PC-9 (cell line): ENCODE data around the gene OIT3. TPM values are rescaled to one million over a fixed set of nuclear protein-coding genes. Genes with fewer than 3 reads are reported as not detected.

Experiments
- BruUV-seq: library from RNA; stranded (reverse); fragments of 400-500 nt; replicated peaks from 2 replicates; lab custom pipeline; 2021; lab: Mats Ljungman, UMichigan
- CTCF ChIA-PET: fragments of 300-600 bp; sonication (Branson Sonifier 250); formaldehyde crosslinking; loops from one replicate; lab custom pipeline; 2022; ENCODE audit warnings: antibody characterized with exemption; lab: Charles Lee
- POLR2A ChIA-PET: fragments of 300-600 bp; sonication (Branson Sonifier 250); formaldehyde crosslinking; loops from one replicate; lab custom pipeline; 2022; ENCODE audit warnings: antibody characterized with exemption; ENCODE audit not compliant: unreplicated experiment; lab: Charles Lee
- DNase-seq, 2 experiments: peaks; one replicate each; pipeline versions ENCODE4 v3.0.0 to v3.0.0-alpha.2; 2015 to 2022; ENCODE audit warnings: mixed read lengths in 1 of 2
- H2AFZ ChIP-seq: fragments of 200-600 bp; sonication (generic); 2 replicates; pipeline ENCODE4 v1.8.1; 2017; ENCODE audit warnings: antibody characterized with exemption
- H3F3A ChIP-seq: fragments of 200-600 bp; sonication (generic); 2 replicates; pipeline ENCODE4 v1.8.1; 2017; ENCODE audit warnings: antibody characterized with exemption, mild to moderate bottlenecking, low read depth; ENCODE audit not compliant: insufficient read depth
- H3K27ac ChIP-seq: fragments of 200-600 bp; sonication (generic); 2 replicates; pipeline ENCODE4 v1.6.1; 2016; ENCODE audit warnings: mixed run types
- H3K27me3 ChIP-seq: fragments of 200-600 bp; sonication (generic); 2 replicates; pipeline ENCODE4 v1.6.1; 2016; ENCODE audit warnings: low read depth, mixed run types; ENCODE audit not compliant: insufficient read depth
- H3K36me3 ChIP-seq: fragments of 200-600 bp; sonication (generic); 2 replicates; pipeline ENCODE4 v1.6.1; 2016; ENCODE audit warnings: low read depth, mixed run types
- H3K4me1 ChIP-seq: fragments of 200-600 bp; sonication (generic); replicated peaks from 2 replicates; pipeline ENCODE4 v1.6.1; 2016; ENCODE audit warnings: mixed run types; ENCODE audit not compliant: insufficient read depth
- H3K4me2 ChIP-seq: fragments of 200-600 bp; sonication (generic); 2 replicates; pipeline ENCODE4 v1.6.1; 2017; ENCODE audit warnings: mixed run types
- H3K4me3 ChIP-seq: fragments of 200-600 bp; sonication (generic); 2 replicates; pipeline ENCODE4 v1.6.1; 2016; ENCODE audit warnings: mixed run types
- H3K79me2 ChIP-seq: fragments of 200-600 bp; sonication (generic); 2 replicates; pipeline ENCODE4 v1.6.1; 2017; ENCODE audit warnings: low read depth, mixed run types
- H3K9me2 ChIP-seq: fragments of 200-600 bp; sonication (generic); 2 replicates; pipeline ENCODE4 v1.8.1; 2017; ENCODE audit warnings: mild to moderate bottlenecking; ENCODE audit not compliant: insufficient read depth
- H3K9me3 ChIP-seq: fragments of 200-600 bp; sonication (generic); 2 replicates; pipeline ENCODE4 v1.8.1; 2016; ENCODE audit warnings: low read depth; ENCODE audit not compliant: insufficient read depth
- H4K20me1 ChIP-seq: fragments of 200-600 bp; sonication (generic); 2 replicates; pipeline ENCODE4 v1.8.1; 2017; ENCODE audit not compliant: insufficient read depth
- EZH2 ChIP-seq: fragments of 200-600 bp; sonication (generic); IDR thresholded peaks from 2 replicates; pipeline ENCODE4 v1.8.0; 2017; ENCODE audit warnings: antibody characterized with exemption, low read depth
- intact Hi-C: fragments of 100-400 bp; cut with micrococcal nuclease; formaldehyde crosslinking; loops from one replicate; pipeline ENCODE4 v1.10.0; 2022; ENCODE audit not compliant: unreplicated experiment
- total RNA-seq: library from RNA; stranded (reverse); gene quantifications from 2 replicates; pipeline ENCODE4 v1.2.3, GENCODE V29; 2021
- TF ChIP-seq, protein P1 (sequence below): fragments of 200-600 bp; sonication (generic); conservative IDR thresholded peaks from 2 replicates; pipeline ENCODE4 v1.6.1; 2017; ENCODE audit warnings: mixed run types, antibody characterized with exemption, mild to moderate bottlenecking, moderate library complexity

OIT3 gene
- total RNA-seq, 1 experiment from 2014 or later = 0.28 TPM

- no peak for TF ChIP-seq EZH2
- TF ChIP-seq, protein P1, sequence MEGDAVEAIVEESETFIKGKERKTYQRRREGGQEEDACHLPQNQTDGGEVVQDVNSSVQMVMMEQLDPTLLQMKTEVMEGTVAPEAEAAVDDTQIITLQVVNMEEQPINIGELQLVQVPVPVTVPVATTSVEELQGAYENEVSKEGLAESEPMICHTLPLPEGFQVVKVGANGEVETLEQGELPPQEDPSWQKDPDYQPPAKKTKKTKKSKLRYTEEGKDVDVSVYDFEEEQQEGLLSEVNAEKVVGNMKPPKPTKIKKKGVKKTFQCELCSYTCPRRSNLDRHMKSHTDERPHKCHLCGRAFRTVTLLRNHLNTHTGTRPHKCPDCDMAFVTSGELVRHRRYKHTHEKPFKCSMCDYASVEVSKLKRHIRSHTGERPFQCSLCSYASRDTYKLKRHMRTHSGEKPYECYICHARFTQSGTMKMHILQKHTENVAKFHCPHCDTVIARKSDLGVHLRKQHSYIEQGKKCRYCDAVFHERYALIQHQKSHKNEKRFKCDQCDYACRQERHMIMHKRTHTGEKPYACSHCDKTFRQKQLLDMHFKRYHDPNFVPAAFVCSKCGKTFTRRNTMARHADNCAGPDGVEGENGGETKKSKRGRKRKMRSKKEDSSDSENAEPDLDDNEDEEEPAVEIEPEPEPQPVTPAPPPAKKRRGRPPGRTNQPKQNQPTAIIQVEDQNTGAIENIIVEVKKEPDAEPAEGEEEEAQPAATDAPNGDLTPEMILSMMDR = no peak
- DNase-seq = no peak
- BruUV-seq = no TSS peak
- Histone ChIP-seq H3K27ac (no peak overlapping the region), H3K9me2 (no peaks in the 10 kb centered on the region), H3K4me2 (no peak overlapping the region), H4K20me1 (no peaks in the 10 kb centered on the region), H3F3A (no peaks in the 10 kb centered on the region), H3K9me3 (no peaks in the 10 kb centered on the region), H3K4me1 (no peaks in the 10 kb centered on the region), H3K4me3 (no peak overlapping the region), H2AFZ (no peak overlapping the region), H3K36me3 (0 out of 2 replicates have a peak, but pooled peaks cover 10% of the 10 kb centered on the region), H3K27me3 (no peaks in the 10 kb centered on the region), H3K79me2 (no peaks in the 10 kb centered on the region)
- intact Hi-C loops = no loop called here
- POLR2A ChIA-PET = interaction anchor here (0.7 kb wide), 1 partner anchor 140 kb away, joined by 5 read pairs; no protein-coding TSS in a partner anchor
- CTCF ChIA-PET = no interaction called here
These were observed 4.1 kb upstream of the OIT3 start for GRCh38 chr10:72889391-72889831.

GRCh38 chr10:72890086-72890485 is 3.5 kb upstream of the OIT3 start:
- H3K4me1 ChIP-seq = no peaks in the 10 kb centered on the region
- no peaks in the 10 kb centered on the region for H4K20me1 ChIP-seq
- no peaks in the 10 kb centered on the region for H3F3A ChIP-seq
- intact Hi-C loops = no loop called here
- no peaks in the 10 kb centered on the region for H3K79me2 ChIP-seq
- H3K36me3 ChIP-seq = 0 out of 2 replicates have a peak, but pooled peaks cover 7% of the 10 kb centered on the region
- no peaks in the 10 kb centered on the region for H3K27me3 ChIP-seq
- H3K4me2 ChIP-seq = no peak overlapping the region
- no peaks in the 10 kb centered on the region for H3K9me3 ChIP-seq
- ChIA-PET POLR2A (interaction anchor here (0.6 kb wide), 1 partner anchor 467 kb away, joined by 3 read pairs; no protein-coding TSS in a partner anchor), CTCF (no interaction called here)
- TF ChIP-seq, protein P1 = no peak
- TF ChIP-seq EZH2 = no peak
- no peaks in the 10 kb centered on the region for H3K9me2 ChIP-seq
- no peak overlapping the region for H2AFZ ChIP-seq
- H3K27ac ChIP-seq = no peak overlapping the region
- BruUV-seq = no TSS peak
- DNase-seq = no peak
- H3K4me3 ChIP-seq = no peak overlapping the region

GRCh38 chr10:72895236-72895850 is 1.8 kb downstream of the OIT3 start:
- H3K9me3 ChIP-seq = no peaks in the 10 kb centered on the region
- H3K79me2 ChIP-seq = no peaks in the 10 kb centered on the region
- no peak for DNase-seq
- H3K27ac ChIP-seq = no peak overlapping the region
- H3K4me3 ChIP-seq = no peak overlapping the region
- ChIA-PET CTCF (no interaction called here), POLR2A (no interaction called here)
- no peak for TF ChIP-seq EZH2
- TF ChIP-seq, protein P1 = no peak
- H2AFZ ChIP-seq = no peak overlapping the region
- no peaks in the 10 kb centered on the region for H3K9me2 ChIP-seq
- BruUV-seq = no TSS peak
- H3K4me1 ChIP-seq = no peaks in the 10 kb centered on the region
- H3K27me3 ChIP-seq = no peaks in the 10 kb centered on the region
- no peaks in the 10 kb centered on the region for H3K36me3 ChIP-seq
- no peak overlapping the region for H3K4me2 ChIP-seq
- H3F3A ChIP-seq = no peaks in the 10 kb centered on the region
- intact Hi-C loops = no loop called here
- H4K20me1 ChIP-seq = no peaks in the 10 kb centered on the region
